NCI-H1694 treated with DMSO at 0.1 percent for 48 hours (cell line): ENCODE results near the gene DUSP3.
A peak's percentile ranks its signal among the peaks of the same experiment; 100 is the strongest.
"Not testable (repeated sequence)": the region's sequence is repeated elsewhere in the genome, so short reads cannot be mapped to it uniquely, and the experiment has no call there.

Experiments
- DNase-seq: peaks from one replicate; lab custom pipeline; 2025; lab: John Stamatoyannopoulos, UW

DUSP3 gene

DNA sequence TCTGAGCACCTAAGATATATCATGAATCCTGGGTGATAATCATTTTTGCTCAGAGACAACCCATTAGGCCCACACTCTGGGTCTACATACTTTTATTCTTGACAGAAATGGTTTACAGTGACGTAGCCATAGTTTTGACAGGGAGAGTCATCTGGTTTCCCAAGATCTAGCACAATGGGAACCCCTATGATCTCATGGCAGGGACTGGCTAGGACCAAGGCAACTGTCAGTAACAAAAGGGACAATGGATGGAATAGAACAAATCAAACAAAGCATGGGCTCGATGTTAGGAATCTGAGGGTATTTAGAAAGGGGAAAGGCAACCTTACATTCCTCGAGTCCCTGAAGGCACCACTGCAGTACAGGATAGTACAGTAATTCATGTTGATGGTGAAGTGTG lies 22.0 kb upstream of the DUSP3 start:
- DNase-seq: no peak

DNA sequence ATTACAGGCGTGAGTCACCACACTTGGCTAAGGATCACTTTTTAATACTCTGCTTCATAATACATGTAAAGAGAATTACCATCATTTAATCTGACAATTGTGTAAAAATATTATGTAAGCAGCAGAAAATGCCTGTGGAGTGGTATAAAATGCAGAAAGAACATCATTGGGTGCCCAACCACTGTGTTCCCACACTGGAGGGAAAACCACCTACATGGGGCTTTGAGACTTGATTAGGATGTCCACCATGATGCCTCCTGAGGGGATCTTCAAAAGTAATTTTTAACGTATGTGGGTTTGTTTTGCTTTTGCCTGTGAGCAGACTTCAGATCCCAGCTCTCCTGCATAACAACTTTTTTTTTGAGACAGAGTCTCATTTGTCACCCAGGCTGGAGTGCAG lies 20.3 kb upstream of the DUSP3 start:
- no peak for DNase-seq

DNA sequence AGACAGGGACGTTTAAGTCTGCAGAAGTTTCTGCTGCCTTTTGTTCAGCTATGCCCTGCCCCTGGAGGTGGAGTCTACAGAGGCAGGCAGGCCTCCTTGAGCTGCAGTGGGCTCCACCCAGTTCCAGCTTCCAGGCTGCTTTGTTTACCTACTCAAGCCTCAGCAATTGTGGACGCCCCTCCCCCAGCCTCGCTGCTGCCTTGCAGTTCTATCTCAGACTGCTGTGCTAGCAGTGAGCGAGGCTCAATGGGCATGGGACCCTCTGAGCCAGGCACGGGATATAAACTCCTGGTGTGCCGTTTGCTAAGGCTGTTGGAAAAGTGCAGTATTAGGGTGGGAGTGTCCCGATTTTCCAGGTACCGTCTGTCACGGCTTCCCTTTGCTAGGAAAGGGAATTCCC lies 19.2 kb upstream of the DUSP3 start:
- not testable (repeated sequence) for DNase-seq

DNA sequence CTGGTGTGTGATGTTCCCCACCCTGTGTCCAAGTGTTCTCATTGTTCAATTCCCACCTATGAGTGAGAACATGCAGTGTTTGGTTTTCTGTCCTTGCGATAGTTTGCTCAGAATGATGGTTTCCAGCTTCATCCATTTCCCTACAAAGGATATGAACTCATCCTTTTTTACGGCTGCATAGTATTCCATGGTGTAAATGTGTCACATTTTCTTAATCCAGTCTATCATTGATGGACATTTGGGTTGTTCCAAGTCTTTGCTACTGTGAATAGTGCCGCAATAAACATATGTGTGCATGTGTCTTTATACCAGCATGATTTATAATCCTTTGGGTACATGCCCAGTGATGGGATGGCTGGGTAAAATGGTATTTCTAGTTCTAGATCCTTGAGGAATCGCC lies 13.9 kb upstream of the DUSP3 start:
- not testable (repeated sequence) for DNase-seq

DNA sequence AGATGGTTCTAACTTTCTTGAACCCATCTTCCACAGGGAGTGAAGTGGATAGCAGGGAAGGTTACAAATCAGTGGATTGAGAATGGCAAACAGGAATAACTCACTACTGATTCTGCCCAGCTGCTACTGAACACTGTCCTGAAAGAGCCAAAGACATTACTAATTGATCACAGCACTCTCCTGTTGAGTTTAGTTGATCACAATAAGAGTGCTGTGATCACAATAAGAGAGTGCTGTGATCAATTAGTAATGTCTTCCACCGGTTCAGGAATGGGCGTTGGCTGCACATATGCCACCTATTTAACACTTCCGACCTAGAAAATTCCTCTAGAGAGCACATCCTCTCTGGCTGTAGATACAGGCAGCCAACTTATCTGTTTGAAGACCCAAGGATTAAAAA lies 12.8 kb upstream of the DUSP3 start:
- DNase-seq: peak; percentile 97

DNA sequence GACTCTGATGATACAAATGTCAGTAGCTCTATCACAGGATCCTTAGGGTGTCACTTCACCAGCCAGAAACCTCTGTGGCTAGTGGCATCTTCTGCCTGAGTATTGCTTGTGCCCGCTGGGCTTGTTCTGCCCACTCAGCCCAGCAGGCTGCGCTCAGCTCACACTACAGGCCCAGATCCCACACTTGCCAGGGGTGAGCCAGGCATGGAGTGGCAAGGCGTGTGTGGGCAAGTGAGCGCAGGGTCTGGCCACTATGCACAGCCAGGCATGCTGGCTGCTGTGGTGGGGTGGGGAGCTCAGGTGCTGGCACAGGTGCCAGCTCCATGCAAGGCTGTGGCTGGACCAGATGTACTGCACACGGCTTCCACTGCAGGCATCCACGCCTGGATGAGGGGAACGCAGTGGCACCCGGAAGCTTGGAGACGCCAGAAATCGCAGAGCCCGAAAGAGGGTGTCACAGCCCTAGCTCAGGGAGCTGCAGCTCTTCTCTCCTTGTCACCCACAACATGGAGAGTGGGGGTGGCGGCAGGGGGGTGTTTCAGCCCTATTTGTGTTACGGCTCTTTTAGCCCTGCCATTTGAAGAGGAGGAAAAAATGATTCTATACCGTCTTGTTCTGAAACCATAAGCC lies 11.6 kb upstream of the DUSP3 start:
- DNase-seq: peak; percentile 60

DNA sequence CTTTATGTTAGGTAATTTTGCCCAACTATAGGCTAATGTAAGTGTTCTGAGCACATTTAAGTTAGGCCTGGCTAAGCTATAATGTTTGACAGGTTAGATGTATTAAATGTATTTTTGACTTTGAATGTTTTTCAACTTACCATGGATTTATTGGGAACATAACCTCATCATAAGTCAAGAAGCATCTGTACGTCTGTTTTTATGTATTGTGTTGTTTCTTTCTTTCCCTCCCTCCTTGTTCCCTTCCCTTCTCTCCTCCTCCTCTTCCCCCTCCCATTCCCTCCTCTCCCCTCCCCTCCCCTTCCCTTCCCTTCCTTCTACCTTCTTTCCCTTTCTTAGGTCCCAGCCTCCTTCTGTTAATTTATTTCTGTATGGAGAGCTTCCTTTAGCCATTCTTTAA lies 10.7 kb upstream of the DUSP3 start:
- no peak for DNase-seq

DNA sequence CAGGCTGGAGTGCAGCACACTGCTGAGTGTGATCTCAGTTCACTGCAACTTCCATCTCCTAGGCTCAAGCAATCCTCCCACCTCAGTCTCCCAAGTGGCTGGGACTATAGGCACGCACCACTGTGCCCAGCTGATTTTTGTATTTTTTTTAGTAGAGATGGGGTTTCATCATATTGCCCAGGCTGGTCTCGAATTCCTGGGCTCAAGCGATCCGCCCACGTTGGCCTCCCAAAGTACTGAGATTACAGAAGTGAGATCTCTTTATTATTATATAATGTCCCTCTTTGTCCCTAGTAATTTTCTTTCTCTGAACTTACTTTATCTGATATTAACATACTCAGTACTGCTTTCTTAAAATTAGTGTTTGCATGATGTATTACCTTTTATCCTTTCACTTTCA lies 9.8 kb upstream of the DUSP3 start:
- no peak for DNase-seq

DNA sequence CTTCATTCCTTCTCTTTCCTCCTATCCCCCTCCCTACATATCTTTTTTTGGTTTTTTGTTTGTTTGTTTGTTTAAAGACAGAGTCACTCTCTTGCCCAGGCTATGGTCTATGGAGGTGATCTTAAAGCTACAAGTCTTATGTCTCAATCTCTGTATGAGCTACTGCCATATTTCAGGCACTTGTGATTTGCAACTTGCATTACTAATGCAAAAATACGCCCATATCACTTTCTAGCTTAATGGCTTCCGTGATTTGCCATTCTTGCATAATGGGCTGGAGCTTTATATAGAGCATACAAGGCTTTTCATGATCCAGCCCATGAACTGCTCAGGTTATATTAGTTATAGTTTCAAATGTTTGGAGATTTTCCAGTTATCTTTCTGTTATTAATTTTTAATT lies 9.0 kb upstream of the DUSP3 start:
- DNase-seq: no peak

- DNase-seq: no peak
Measured at GRCh38 chr17:43784628-43785101, 5.9 kb upstream of the DUSP3 start.

DNA sequence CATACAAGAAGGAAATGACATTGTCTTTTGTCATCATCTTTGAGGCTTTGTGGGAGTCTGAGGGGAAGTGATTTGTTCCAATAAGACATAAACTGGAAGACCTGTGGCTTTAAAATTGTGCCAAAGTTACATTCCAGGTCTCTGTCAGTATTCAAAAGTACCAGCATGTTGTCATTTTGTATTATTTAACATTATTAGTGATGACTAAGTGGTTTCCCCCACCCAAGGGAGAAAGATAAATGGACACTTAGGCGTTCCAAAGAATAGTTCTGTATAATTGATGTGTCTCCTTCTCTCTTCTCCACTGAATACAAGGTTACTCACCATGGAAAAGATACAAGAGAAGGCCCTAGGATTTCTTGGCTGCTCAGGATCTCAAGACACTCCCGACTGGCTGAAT lies 5.3 kb upstream of the DUSP3 start:
- no peak for DNase-seq

DNA sequence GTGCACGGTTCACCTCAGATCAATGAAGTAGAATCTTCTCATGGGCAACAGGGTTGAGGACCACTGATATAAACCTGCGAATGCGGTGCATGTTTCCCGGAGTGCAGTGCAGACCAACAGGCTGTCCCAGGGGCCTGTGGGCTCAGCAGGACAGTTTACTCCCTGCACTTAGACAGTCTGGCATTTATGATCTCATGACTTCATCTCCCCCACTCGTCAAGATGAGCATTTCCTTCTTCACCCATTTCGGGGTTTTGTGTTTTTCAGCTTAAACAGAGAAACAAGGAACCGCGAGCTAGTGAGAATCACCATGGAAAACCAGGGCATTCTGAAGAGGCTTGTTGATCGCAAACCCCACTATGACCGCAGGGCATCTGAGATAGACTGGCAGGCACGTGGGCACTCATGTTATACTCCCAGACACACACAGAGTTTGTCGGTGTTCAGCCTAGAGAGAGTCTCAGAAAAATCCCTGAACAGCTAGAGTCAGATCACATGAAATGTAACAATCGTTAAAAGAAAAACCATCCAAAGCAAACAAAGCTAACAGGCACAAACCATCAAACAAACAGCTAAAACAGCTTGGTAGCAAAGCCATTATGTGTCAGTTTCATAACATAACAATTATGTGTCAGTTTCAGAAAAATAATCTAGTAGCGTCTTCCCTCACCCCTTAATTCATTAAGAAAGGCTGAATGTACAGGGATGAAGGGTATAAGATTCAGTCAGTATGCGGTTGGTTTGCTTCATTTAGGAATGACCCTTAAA lies 4.3 kb upstream of the DUSP3 start:
- no peak for DNase-seq

DNA sequence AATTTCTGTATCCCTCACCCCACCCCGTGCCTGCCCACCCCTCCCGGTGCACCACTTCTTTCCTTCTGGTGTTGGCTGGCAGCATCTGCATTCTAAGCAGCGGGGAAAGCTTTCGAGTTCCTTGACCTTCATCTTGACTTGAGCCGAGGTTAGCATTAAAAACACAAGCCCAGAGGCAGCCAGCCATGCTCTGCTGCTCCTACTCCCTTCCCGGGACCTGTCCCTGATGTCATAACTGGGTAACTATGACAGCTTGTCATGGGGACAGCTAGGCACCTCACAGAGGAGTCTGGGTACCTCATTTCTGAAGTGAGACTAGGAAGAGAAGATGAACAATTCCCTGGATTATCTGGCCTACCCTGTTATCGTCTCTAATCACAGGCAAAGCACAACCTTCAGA lies 1.4 kb upstream of the DUSP3 start, which contains the start of gene CFAP97D1:
TSS of gene CFAP97D1 (plus strand) at position 301 of the 400 bp plus-strand sequence. CDS start at position 329, 28 bp downstream.
- DNase-seq: no peak

GRCh38 chr17:43779145-43780125 lies 658 bp upstream of the DUSP3 start:
- DNase-seq: no peak

DNA sequence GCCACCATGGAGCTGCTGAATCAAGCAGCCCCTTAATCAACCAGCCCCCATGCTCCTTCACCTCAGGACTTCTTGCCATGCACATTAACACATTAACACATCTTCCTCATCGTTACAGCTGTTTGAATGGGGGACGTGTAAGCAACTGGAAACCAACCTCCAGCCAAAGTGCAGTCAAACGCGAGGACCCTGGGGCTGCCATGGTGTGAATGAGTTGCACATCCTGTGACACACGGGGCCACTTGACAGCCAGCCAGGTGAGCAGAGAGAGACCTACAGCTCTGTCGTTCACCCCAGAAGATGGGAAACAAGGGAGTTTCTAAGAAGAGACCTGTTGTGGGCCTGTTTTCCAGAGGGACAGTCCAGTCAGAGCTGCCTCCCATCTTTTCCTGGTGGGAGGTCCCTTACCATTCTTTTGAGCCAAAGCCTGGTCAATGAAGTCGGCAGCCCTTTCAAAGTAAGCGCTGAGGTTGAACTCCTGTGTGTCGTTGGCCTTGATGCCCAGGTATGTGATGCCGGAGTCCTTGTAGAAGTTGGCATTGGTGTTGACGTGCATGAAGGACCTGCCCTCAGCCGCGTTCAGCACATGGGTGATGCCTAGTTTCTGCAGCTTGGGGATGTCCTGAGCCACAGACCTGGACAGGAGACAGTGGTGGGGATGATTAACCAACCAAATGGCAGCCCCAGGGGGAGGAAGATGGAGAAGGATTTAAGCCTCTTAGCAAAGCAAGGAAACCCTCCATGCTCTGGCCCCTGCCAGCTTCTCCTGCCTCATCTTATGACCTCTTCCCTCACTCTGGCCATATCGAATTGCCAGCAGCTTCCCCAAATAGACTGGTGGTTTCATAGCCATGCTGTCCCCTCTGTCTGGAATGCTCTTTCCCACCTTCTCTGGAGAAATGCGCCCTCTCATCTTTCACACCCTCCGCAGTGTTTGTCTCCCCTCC lies 4.2 kb downstream of the DUSP3 start:
- DNase-seq: no peak

- DNase-seq: no peak
Measured at GRCh38 chr17:43772877-43773648, 5.7 kb downstream of the DUSP3 start.

- DNase-seq: no peak
Measured at GRCh38 chr17:43771463-43771862, 7.3 kb downstream of the DUSP3 start.

GRCh38 chr17:43770957-43771356 lies 7.8 kb downstream of the DUSP3 start:
- DNase-seq: no peak

- DNase-seq: no peak
Measured at GRCh38 chr17:43769859-43770258, 8.9 kb downstream of the DUSP3 start.

- DNase-seq: no peak
Measured at GRCh38 chr17:43769426-43769825, 9.4 kb downstream of the DUSP3 start.
